Measurements from ENCODE around the gene ZNF77. TPM values are rescaled to one million over a fixed set of nuclear protein-coding genes. Genes with fewer than 3 reads are reported as not detected.
"Not testable (repeated sequence)": the region's sequence is repeated elsewhere in the genome, so short reads cannot be mapped to it uniquely, and the experiment has no call there.

Gene ZNF77
- total RNA-seq, 2 donors from 2014 or later, result 1.7 to 4.2 TPM

DNA sequence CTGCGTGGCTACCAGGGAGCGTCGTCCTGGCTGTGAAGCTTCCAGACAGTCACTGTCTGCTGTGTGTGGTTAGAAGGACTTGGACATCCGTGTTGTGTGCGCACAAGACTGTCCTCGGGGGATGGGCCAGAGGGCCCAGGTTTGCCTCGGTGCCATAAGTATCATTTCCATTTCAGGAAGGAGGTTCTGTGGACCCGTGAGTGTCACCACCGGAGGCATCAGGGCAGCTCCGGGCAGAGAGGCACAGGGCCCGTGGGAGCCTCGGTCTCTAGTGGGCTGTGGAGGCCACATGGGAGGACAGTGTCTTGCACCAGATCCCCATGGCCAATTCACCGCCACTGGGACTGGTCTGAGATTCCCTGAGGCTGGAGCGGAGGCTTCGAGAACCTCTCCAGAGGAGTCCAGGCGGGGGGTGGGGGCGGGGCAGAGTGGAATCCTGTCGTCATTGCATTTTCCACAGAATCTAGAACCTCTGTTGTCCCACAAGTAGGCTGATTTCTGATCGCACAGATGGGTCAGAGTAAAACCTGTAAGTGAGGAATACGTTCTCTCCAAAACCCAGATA is 38.1 kb downstream of the ZNF77 start:
- TF ChIP-seq, protein P1, sequence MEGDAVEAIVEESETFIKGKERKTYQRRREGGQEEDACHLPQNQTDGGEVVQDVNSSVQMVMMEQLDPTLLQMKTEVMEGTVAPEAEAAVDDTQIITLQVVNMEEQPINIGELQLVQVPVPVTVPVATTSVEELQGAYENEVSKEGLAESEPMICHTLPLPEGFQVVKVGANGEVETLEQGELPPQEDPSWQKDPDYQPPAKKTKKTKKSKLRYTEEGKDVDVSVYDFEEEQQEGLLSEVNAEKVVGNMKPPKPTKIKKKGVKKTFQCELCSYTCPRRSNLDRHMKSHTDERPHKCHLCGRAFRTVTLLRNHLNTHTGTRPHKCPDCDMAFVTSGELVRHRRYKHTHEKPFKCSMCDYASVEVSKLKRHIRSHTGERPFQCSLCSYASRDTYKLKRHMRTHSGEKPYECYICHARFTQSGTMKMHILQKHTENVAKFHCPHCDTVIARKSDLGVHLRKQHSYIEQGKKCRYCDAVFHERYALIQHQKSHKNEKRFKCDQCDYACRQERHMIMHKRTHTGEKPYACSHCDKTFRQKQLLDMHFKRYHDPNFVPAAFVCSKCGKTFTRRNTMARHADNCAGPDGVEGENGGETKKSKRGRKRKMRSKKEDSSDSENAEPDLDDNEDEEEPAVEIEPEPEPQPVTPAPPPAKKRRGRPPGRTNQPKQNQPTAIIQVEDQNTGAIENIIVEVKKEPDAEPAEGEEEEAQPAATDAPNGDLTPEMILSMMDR (IDR thresholded peaks at IDR 0.05), result no peak
- H3K4me1 ChIP-seq, result peaks cover 0 to 4% of the 10 kb centered on the region in 2 donors
- H3K9me3 ChIP-seq, result no peaks in the 10 kb centered on the region
- DNase-seq (ENCODE audit: low spot score), result no peak
- H3K27me3 ChIP-seq, result no peaks in the 10 kb centered on the region
- no peak overlapping the region for H3K4me3 ChIP-seq
- H3K36me3 ChIP-seq, result no peaks in the 10 kb centered on the region
- H3K27ac ChIP-seq, result no peak overlapping the region

DNA sequence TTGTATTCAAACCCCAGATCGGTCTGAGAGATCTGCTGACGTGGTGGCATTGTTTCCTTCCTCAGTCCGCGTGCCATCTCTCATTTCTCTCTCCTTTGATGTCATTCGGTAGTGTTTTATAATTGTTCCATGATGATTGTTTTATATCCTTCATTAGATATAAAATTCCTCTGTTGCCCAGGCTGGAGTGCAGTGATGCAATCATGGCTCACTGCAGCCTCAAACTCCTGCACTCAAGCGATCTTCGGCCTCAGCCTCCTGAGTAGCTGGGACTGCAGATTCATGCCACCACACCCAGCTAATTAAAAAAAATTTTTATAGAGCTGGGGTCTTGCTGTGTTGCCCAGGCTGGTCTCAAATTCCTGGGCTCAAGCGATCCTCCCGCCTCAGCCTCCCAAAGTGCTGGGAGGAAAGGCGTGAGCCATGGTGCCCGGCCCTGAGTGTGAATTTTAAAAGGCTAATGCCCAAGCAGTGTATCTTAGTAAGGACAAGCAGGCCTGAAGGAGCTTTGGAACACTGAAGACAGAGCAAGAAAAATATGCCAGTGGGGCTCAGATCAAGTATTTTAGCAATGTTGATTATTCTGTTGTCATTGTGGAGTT is 38.8 kb downstream of the ZNF77 start:
- TF ChIP-seq, protein P1 (IDR thresholded peaks at IDR 0.05), result no peak
- H3K27me3 ChIP-seq, result no peaks in the 10 kb centered on the region
- H3K27ac ChIP-seq, result no peak overlapping the region
- H3K9me3 ChIP-seq, result no peaks in the 10 kb centered on the region
- peaks cover 0 to 10% of the 10 kb centered on the region in 2 donors for H3K4me1 ChIP-seq
- DNase-seq (ENCODE audit: low spot score), result no peak
- H3K4me3 ChIP-seq, result no peak overlapping the region
- no peaks in the 10 kb centered on the region for H3K36me3 ChIP-seq

DNA sequence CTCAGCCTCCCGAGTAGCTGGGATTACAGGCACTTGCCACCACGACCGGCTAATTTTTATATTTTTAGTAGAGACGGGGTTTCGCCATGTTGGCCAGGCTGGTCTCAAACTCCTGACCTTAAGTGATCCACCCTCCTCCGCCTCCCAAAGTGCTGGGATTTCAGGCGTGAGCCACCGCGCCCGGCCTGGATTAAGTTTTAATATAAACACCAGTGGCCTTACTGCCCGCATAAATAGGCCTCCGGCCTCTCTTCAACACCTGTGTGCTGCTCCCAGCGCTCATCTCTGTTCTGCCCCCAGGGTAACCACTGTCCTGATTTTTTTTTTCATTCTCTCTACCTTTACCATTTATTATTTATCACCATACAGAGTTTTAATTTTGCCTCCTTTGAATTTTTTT is 41.4 kb downstream of the ZNF77 start:
- peaks cover 0 to 10% of the 10 kb centered on the region in 2 donors for H3K4me1 ChIP-seq
- H3K27ac ChIP-seq; H3K4me3 ChIP-seq; H3K9me3 ChIP-seq; DNase-seq (ENCODE audit: low spot score); H3K36me3 ChIP-seq; H3K27me3 ChIP-seq: not testable (repeated sequence)

DNA sequence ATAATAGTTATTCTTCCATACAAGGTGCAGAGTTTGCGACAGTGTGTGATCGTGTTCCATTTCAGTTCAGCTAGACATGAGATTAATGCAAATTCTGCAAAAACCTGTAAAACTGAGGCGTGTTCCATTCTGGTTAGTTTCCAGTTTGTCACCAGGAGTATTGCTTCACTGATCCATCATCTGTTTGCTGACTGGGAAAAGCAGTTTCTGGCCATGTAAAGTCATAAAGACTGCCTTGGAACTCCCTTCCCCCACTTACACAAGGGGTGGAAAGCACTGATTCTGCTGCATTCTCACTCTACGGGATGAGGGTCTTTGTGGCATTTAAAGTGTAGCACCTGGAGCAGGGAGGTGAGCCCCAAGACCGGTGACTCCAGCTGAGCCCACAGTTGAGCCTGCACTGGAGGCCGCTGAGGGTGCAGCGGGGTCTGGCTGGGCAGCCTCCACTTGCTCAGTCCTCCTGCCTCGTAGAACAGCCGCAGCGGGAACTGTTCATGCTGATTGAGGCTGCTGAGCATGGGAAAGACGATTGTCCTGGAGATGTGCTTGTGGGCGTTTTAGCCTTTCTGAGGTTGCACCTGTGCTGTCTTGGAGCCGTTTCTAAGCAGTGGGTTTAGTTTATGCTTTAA is 42.1 kb downstream of the ZNF77 start:
- TF ChIP-seq, protein P1 (IDR thresholded peaks at IDR 0.05), result no peak

DNA sequence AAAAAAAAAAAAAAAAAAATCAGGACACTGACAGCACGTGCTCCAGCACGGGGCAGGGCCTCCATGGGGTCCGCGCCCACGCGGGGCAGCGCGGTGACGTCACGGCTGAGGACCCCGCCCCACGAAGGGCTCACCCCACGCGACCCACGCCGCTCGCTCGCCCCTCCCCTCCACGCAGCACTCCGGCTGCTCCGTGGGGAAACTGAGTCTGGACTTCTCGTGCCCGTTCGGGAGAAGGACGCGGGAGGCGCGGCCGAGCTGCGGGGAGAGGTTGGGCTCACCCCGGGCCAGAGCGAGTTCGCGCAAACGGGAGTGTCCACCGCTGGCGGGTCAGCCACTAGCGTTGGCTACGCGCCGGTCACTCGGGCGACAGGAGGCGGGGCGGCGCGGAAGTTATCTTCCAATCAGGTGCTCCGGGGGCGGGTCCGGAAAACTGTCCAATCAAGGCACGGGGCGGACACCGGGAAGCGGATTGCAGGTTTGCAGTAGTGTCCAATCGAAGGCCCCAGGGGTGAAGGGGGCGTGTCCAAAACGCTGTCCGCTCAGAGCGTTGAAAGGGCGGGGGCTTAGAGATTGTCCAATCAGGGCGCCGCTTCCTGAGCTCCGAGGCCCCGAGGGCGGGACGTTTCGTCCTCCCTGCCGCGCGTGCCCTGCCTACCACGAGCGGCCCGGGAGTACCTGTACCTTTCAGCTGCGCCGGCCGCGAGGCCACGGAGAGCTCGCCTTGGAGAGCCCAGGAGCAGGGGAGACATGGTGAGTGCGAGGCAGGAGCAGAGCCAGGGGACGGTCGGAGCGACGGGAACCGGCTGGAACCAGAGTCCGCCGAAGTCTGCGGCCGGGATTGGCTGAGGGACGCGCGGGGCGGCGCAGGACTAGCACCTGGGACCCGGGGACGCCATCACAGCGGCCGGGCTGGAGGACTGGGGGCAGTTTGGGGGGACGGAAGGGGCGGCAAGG is 44.2 kb downstream of the ZNF77 start, which contains the start of gene ZNF57:
ZNF57 (plus strand) TSS at position 633 of the 957 bp plus-strand sequence; CDS start at position 751, 118 bp downstream.
- Histone ChIP-seq H3K36me3 (no peaks in the 10 kb centered on the region), H3K9me3 (peaks cover 0 to 16% of the 10 kb centered on the region in 2 donors), H3K27ac (peak within 1 kb of the TSS; percentile 84 to 94), H3K27me3 (no peaks in the 10 kb centered on the region), H3K4me1 (peaks cover 0 to 10% of the 10 kb centered on the region in 2 donors), H3K4me3 (peak within 1 kb of the TSS; percentile 69 to 79)
- peak; percentile 100 for DNase-seq (ENCODE audit: low spot score)
- TF ChIP-seq, protein P1 (IDR thresholded peaks at IDR 0.05), result no peak

More for the DNA sequence above, 42.1 kb downstream of the ZNF77 start:
- Histone ChIP-seq H3K9me3 (no peaks in the 10 kb centered on the region), H3K27me3 (no peaks in the 10 kb centered on the region), H3K36me3 (no peaks in the 10 kb centered on the region), H3K4me1 (peaks cover 0 to 10% of the 10 kb centered on the region in 2 donors), H3K4me3 (no peak overlapping the region), H3K27ac (no peak overlapping the region)
- no peak for DNase-seq (ENCODE audit: low spot score)
